ENCODE measurements around the gene FOSL1.

Gene FOSL1

GRCh38 chr11:65931773-65932557, 31.8 kb upstream of the FOSL1 start:
- DNase-seq (ENCODE audit: low read depth, low spot score): no peak
- no peak overlapping the region for H3K4me3 ChIP-seq (ENCODE audit: low read depth, low read length)
- in situ Hi-C loops (cut with HindIII; ENCODE audit: low sequenced_read_pairs): no loop called here
- TF ChIP-seq, protein P1, sequence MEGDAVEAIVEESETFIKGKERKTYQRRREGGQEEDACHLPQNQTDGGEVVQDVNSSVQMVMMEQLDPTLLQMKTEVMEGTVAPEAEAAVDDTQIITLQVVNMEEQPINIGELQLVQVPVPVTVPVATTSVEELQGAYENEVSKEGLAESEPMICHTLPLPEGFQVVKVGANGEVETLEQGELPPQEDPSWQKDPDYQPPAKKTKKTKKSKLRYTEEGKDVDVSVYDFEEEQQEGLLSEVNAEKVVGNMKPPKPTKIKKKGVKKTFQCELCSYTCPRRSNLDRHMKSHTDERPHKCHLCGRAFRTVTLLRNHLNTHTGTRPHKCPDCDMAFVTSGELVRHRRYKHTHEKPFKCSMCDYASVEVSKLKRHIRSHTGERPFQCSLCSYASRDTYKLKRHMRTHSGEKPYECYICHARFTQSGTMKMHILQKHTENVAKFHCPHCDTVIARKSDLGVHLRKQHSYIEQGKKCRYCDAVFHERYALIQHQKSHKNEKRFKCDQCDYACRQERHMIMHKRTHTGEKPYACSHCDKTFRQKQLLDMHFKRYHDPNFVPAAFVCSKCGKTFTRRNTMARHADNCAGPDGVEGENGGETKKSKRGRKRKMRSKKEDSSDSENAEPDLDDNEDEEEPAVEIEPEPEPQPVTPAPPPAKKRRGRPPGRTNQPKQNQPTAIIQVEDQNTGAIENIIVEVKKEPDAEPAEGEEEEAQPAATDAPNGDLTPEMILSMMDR (IDR thresholded peaks at IDR 0.05; ENCODE audit: low read depth, low read length): peak; percentile 6

- no peak for DNase-seq (ENCODE audit: low read depth, low spot score)
- in situ Hi-C loops (cut with HindIII; ENCODE audit: low sequenced_read_pairs): no loop called here
- H3K4me3 ChIP-seq (ENCODE audit: low read depth, low read length): no peak overlapping the region
- TF ChIP-seq, protein P1 (IDR thresholded peaks at IDR 0.05; ENCODE audit: low read depth, low read length): no peak
These were observed 28.5 kb upstream of the FOSL1 start for GRCh38 chr11:65928667-65929066.

DNA sequence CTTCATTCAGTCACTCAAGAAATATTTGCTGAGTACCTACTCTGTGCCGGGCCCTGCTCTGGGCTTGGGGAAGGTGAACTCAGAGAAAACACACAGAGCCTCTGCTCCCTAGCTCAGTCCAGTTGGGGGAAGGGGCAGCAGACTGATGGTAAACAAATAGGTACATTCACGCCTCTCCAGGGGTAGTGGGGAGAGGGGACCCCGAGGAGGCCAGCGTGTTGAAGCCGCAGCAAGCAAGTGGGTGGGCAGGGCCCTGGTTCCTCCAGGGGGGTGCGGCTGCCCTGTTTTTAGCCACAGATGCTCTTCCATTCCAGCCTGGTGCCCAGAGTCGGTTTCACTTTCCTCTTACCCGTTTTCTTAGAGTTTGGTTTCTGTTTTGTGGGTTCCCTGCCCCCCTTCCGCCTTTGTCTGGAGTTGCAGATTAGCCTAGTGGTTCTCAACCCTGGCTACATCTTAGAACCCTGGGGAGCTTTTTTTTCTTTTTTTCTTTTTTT, 27.8 kb upstream of the FOSL1 start:
- in situ Hi-C loops (cut with HindIII; ENCODE audit: low sequenced_read_pairs): no loop called here
- no peak for DNase-seq (ENCODE audit: low read depth, low spot score)
- TF ChIP-seq, protein P1 (IDR thresholded peaks at IDR 0.05; ENCODE audit: low read depth, low read length): no peak
- no peak overlapping the region for H3K4me3 ChIP-seq (ENCODE audit: low read depth, low read length)

DNA sequence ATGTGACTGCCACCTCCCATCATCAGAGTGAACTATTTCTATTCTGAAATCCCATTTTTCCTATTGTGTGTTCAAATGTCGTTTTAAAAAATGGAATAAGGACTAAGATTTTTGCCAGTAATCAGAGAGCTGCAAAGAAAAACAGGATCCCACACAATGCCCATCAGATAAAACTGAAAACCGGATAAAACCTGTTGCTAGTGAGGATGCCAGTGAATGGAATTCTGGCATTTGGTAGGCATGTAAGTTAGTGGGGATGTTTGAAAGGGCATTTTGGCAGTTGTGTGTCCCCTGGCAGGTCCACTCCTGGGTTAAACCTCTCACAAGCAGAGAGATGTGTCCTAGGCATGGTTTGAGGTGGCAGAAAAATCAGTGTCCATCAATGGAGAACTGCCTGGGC, 25.2 kb upstream of the FOSL1 start:
- H3K4me3 ChIP-seq (ENCODE audit: low read depth, low read length): no peak overlapping the region
- in situ Hi-C loops (cut with HindIII; ENCODE audit: low sequenced_read_pairs): no loop called here
- DNase-seq (ENCODE audit: low read depth, low spot score): no peak
- TF ChIP-seq, protein P1 (IDR thresholded peaks at IDR 0.05; ENCODE audit: low read depth, low read length): no peak

DNA sequence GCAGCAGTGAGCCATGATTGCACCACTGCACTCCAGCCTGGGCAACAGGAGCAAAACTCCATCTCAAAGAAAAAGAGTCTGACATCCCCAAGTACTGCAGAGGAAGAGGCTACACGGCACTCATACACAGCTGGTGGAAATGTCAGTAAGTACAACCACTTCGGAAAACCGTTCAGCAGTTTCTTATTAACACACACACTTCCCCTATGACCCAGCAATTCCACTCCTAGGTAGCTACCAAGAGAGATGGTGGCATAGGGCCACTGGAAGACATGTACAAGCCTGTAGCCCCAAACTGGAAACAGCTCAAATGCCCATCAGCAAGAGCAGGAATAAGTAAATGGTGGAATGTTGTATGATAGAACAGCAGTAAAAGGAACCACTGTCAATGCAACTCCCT, 22.4 kb upstream of the FOSL1 start:
- DNase-seq (ENCODE audit: low read depth, low spot score): no peak
- TF ChIP-seq, protein P1 (IDR thresholded peaks at IDR 0.05; ENCODE audit: low read depth, low read length): no peak
- in situ Hi-C loops (cut with HindIII; ENCODE audit: low sequenced_read_pairs): no loop called here
- H3K4me3 ChIP-seq (ENCODE audit: low read depth, low read length): no peak overlapping the region

GRCh38 chr11:65921876-65922275, 21.7 kb upstream of the FOSL1 start:
- no peak overlapping the region for H3K4me3 ChIP-seq (ENCODE audit: low read depth, low read length)
- in situ Hi-C loops (cut with HindIII; ENCODE audit: low sequenced_read_pairs): no loop called here
- TF ChIP-seq, protein P1 (IDR thresholded peaks at IDR 0.05; ENCODE audit: low read depth, low read length): no peak
- no peak for DNase-seq (ENCODE audit: low read depth, low spot score)

Data from astrocyte of the spinal cord (primary cell).